Measurements from ENCODE around the gene ACTRT2.

Gene ACTRT2

GRCh38 chr1:3021233-3021671, at the start of gene ACTRT2:
Gene ACTRT2 (plus strand): TSS chr1:3021467. CDS start chr1:3021687, 220 bp downstream.
- no peak for DNase-seq

- no peak for DNase-seq
These were observed 49.7 kb upstream of the ACTRT2 start for GRCh38 chr1:2971609-2972008.

- DNase-seq = no peak
These were observed 49.0 kb upstream of the ACTRT2 start for GRCh38 chr1:2972011-2972878.

- no peak for DNase-seq
These were observed 48.2 kb upstream of the ACTRT2 start for GRCh38 chr1:2972879-2973575.

- DNase-seq = no peak
These were observed 47.4 kb upstream of the ACTRT2 start for GRCh38 chr1:2973601-2974593.

GRCh38 chr1:2974701-2975301, 46.5 kb upstream of the ACTRT2 start:
- DNase-seq = no peak

- no peak for DNase-seq
These were observed 45.6 kb upstream of the ACTRT2 start for GRCh38 chr1:2975466-2976179.

- no peak for DNase-seq
These were observed 45.1 kb upstream of the ACTRT2 start for GRCh38 chr1:2976180-2976562.

- DNase-seq = no peak
These were observed 43.2 kb upstream of the ACTRT2 start for GRCh38 chr1:2977886-2978611.

- no peak for DNase-seq
These were observed 42.5 kb upstream of the ACTRT2 start for GRCh38 chr1:2978691-2979190.

GRCh38 chr1:2979191-2980072, 41.8 kb upstream of the ACTRT2 start:
- DNase-seq = no peak

GRCh38 chr1:2980073-2980791, 41.0 kb upstream of the ACTRT2 start:
- DNase-seq = no peak

- no peak for DNase-seq
These were observed 40.4 kb upstream of the ACTRT2 start for GRCh38 chr1:2980849-2981248.

GRCh38 chr1:2981388-2981787, 39.9 kb upstream of the ACTRT2 start:
- DNase-seq = no peak

- DNase-seq = no peak
These were observed 39.2 kb upstream of the ACTRT2 start for GRCh38 chr1:2981981-2982614.

- DNase-seq = no peak
These were observed 38.5 kb upstream of the ACTRT2 start for GRCh38 chr1:2982615-2983318.

- no peak for DNase-seq
These were observed 38.0 kb upstream of the ACTRT2 start for GRCh38 chr1:2983319-2983705.

All from stimulated activated naive CD4-positive, alpha-beta T cell treated with Interleukin-2 at 50 U/mL for 16 hours (primary cell).